COLO829 (cell line): ENCODE measurements around the gene HYAL2.

Source experiments
- DNase-seq: peaks from one replicate; pipeline ENCODE4 v3.0.0; 2012; ENCODE audit warnings: low spot score

The HYAL2 gene

DNA sequence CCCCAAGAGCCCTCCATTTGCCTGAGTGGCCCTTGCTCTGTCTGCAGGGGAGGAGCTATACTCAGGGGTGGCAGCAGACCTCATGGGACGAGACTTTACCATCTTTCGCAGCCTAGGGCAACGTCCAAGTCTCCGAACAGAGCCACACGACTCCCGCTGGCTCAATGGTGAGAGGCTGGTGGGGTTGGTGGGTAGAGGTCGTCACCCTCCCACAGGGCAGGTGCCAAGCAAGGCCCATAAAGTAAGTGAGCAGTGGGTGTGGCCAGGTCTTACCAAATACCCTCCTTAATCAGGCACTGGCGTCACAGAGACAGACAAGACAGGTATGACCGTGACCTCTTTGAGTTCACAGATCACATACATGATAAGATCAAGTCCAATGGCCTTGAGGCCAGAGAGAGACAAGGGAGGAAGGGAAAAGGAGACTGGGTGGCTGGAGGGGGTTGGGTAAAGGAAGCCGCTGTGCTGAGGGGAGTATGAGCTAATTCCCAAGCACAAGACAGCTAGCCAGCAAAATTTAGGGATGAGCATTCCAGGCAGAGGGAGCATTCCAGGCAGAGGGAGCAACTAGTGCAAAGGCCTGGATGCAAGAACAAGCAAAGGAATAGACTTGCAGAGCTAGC lies 51.1 kb downstream of the HYAL2 start:
- no peak for DNase-seq

GRCh38 chr3:50270422-50271224 lies 51.9 kb downstream of the HYAL2 start:
- no peak for DNase-seq

- DNase-seq, result no peak
Measured at GRCh38 chr3:50269977-50270413, 52.5 kb downstream of the HYAL2 start.

DNA sequence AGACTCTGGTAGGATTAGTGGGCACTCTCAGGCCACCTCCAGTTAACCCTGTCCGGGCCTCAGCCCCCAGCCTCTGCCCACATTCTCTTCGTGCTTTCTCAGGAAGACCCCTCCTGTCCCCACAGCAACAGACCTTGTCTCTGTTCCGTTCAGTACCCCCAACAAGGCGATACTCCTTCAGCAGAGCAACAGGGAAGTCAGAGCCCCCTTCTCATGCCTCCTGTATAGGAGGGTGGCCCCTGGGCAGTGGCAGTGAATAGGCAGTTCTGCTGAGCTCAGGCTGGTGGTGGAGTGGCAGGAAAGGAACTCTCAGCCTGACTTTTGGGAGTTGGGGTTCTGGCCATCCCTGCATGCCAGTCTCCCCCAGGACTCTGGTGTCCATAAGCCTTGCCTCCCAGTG lies 53.1 kb downstream of the HYAL2 start:
- no peak for DNase-seq

DNA sequence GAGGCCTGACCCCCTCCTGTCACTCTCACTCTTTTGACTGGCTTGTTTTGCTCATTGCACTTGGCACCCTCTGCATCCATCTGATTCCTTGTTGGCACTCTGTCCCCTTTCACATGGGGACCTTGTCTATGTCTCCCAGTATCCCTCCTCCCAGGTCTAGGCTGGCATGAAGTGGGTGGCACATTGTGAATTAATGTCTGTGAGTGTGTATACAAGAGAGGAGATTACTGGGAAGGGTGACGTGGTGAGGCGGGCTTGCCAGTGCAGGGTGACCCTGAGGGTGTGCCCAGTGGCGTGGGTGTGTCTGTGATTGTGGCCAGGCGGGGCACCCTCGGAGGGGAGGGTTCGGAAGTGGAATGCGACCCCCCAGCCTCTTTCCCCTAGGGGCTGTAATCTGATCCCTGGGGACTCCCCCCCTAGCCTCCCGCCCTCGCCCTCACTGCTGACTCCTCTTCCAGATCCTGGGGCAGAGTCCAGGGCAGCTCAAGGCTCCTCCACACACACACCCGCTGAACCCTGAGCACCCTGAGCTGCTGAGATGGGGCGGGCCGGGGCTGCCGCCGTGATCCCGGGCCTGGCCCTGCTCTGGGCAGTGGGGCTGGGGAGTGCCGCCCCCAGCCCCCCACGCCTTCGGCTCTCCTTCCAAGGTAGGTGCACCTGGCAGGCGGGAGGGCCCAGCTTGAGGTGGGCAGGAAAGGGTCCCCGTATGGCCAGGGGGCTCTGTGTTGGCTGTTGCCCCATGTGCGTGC lies 53.7 kb downstream of the HYAL2 start, which contains the start of gene SEMA3B:
TSS of gene SEMA3B (plus strand) at position 445 of the 749 bp plus-strand sequence. CDS start at position 539, 94 bp downstream.
- peak; percentile 88 for DNase-seq

DNA sequence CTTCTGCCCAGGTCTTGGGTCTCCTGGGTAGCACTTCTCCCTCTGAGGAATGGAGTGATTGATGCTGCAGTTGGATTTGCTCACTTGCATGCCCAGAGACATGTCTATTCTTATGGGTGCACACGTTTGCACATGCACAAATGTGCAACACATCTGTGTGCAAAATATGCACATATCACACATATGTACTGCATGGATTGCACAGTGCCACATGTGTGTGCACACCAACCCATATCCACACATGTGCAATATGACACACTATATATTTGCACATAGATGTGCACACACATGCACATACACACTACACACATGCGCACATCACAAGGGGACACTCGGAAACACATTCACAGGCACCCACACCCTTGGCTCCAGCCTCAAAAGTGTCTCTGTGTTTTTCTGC lies 54.3 kb downstream of the HYAL2 start:
- DNase-seq, result no peak
